Measurements from ENCODE around the gene TAF3.

DNA sequence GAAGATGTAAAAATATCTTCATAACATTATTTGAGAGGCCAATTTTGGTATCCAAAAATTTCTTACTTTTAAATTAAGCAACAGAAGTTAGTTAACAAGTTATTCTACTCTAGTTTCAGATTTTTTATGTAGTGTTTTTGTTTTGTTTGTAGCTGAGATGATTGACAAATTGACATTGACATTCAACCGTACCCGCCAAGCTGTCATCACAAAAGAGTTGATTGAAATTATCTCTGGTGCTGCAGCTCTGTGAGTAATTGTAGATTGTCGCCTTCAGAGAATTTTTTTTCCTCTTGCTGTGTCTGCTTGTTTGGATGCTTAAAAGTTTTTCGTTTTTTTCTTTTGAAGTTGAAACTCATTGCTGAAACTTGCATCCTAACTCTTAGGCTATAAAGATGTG lies 15.7 kb upstream of the TAF3 start:
- TF ChIP-seq GATA3 (IDR thresholded peaks at IDR 0.05; ENCODE audit: low read depth, low read length) (no peak), GATA2 (IDR thresholded peaks at IDR 0.05; ENCODE audit: low read depth, low read length) (no peak)
